ENCODE measurements around the gene IQSEC1. TPM values are rescaled to one million over a fixed set of nuclear protein-coding genes. Genes with fewer than 3 reads are reported as not detected.
A peak's percentile ranks its signal among the peaks of the same experiment; 100 is the strongest.

The IQSEC1 gene
- total RNA-seq, 1 donor from 2014 or later = 60.2 TPM

DNA sequence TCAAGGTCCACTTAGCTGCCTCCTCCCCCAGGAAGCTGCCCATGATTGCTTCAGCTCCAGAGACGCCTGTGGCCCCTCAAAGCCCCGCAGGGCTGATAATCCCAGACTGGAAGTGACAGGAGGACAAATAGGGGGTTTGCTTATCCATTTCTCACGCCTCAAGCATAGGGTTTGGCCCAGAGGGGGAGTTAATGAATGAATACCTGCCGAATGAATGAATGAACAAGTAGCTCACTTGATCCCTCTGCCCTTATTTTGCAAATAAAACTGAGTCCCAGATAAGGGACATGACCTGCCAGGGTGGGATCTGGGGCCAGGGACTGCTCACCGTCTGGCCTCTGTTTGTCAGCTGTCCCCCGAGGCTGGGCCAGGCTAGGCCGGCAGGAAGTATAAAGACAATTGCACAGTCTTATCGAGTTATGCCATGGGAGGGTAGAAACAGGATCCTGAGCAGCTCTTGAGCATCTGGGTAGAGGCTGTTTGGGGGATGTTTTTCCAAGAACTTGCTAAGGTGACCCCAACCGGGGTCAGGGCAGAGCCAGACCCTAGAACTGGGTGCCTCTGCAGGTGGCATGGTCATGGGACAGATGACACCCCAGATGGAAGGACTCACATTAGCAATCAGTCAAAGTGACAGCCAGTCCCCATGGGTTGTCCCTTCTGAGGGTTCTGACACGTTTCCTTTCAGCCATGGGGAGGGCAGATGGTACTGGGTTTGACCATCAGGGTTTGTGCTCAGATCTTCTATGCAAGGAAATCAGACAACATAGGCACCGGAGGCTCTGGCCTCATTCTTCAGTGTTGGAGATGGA is 45.0 kb downstream of the IQSEC1 start:
- no peak for DNase-seq

- no peak for DNase-seq
These were observed 46.1 kb downstream of the IQSEC1 start for GRCh38 chr3:13027154-13027553.

GRCh38 chr3:13026534-13026933 is 46.7 kb downstream of the IQSEC1 start:
- no peak for DNase-seq

GRCh38 chr3:13025778-13026518 is 47.3 kb downstream of the IQSEC1 start:
- DNase-seq = no peak

GRCh38 chr3:13025090-13025489 is 48.1 kb downstream of the IQSEC1 start:
- DNase-seq = no peak

DNA sequence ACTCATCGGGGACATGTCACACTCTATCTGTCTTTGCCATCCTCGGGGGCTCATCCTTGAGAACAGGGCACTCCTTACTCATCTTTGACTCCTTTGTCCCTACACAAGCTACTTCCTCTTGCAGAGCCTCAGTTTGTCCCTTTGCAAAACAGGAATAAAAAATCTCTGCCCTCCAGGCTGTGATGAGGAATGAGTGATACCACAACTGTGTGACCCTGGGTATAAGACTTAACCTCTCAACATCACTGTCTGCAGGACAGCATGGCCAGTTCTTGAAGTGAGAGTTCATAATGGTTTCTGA is 48.5 kb downstream of the IQSEC1 start:
- DNase-seq = no peak

GRCh38 chr3:13023971-13024764 is 49.1 kb downstream of the IQSEC1 start:
- DNase-seq = no peak

- DNase-seq = peak; percentile 86
These were observed 49.8 kb downstream of the IQSEC1 start for GRCh38 chr3:13023235-13023970.

GRCh38 chr3:13022348-13023234 is 50.6 kb downstream of the IQSEC1 start:
- peak; percentile 92 for DNase-seq

GRCh38 chr3:13021141-13022114 is 51.8 kb downstream of the IQSEC1 start:
- peak; percentile 68 for DNase-seq

GRCh38 chr3:13020159-13020750 is 53.0 kb downstream of the IQSEC1 start:
- DNase-seq = no peak

DNA sequence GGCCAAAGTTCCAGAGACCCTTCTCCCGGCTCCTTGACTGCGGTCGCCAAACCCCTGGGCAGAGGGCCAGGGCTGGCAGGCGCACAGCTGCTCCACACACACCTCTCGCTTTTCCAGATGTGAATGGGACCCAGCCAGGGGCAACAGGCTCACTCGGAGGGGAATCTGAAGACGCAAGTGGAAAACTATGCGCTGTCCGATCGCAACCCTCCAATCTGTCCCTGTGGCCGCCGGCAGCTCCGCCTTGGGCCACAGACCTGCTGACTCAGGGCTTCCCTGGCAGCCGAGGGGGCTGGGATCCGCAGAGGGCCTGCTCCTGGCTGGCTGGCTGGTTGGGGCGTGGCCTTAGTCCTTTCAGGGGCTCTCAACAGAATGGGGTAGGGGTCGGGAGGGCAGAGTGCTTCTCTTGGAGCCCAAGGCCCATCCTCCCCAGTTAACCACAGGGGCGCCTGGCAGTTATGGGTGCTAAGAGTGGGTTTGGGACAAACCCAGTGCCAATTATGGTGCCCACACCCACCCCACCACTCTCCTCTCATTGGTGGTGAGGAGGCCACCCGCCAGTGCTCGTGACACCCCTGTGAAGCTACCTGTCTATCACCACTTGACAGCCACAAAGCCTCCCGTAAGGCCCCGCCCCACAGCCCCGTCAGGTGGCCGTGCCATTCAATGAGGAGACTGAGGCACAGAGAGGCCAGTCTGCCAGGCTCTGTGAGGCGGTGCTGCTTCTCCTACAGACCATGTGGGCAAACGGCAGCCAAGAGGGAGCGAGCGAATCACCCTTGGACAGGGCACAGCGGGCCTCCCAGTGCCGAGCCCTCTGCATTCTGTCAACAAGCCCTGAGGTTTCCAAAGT is 53.8 kb downstream of the IQSEC1 start:
- DNase-seq = peak; percentile 87

DNA sequence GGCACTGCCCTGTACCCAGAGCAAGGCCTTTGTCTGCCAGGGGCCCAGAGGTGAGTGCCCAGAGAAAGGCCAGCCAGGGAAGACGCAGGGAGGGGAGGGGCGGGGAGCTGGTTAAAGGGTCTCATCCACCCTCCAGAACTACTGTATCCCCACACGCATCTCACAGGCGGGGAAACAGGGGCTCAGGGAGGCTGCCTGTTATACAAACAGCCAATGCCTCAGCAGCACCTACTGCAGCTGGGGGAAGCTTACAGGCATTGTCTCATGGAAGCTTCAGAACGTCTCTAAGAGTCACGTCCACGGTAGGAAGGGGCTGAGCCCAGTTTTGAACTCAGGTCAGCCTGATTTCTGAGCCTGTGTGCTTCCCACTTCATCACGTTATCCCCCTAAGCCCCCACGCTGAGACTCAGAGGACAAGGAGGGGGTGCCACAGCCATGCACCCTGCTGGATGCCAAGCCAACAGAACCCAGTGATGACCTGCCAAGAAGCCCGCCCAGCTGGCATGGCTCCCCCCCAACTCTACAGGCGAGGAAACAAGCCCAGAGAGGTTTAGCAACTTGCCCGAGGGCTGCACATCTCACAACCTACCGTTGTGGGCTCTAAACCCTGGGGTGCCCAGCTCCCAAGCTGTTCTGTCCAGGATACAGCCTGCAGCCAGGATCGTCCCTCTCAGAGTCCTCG is 54.5 kb downstream of the IQSEC1 start:
- no peak for DNase-seq

DNA sequence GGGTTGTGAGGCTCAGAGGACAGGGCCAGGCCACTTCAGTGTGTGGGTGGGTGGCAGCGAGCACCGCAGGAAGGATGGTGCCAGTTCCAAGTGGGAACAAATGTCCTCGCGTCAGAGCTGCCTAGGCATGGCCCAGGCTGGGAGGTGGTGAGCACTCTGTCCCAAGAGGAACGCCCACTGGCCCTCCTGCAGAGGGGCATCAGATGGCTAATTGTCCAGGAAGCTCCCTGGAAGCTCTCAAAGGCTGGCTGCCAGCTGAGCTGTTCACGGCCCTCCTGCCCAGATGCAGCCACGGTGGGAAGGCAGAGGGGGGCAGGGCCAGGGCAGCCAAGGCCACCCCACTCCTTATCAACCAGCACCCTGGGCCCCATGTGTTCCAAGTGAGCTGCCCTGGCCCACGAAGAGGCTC is 55.2 kb downstream of the IQSEC1 start:
- peak; percentile 48 for DNase-seq

- no peak for DNase-seq
These were observed 55.7 kb downstream of the IQSEC1 start for GRCh38 chr3:13017361-13018042.

DNA sequence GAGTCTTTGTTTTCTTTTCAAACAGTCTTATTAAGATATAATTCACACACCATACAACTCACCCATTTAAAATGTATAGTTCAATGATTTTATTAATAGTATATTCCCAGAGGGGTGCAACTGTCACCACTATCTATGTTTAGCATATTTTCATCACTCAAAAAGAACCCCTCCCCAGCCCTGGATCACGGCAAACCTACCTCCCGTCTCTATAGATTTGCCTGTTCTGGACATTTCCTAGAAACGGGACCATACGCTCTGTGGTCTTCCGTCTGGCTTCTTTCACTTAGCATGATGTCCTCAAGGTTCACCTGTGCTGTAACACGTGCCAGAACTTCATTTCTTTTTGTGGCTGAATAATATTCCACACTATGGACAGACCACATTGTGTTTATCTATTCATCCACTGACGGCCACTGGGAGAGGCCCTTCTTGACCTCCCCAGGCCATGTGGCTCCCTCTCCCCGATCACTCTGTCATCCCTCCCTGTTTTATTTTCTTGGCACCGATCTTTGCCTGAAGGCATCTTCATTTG is 56.4 kb downstream of the IQSEC1 start:
- no peak for DNase-seq

Measured in tongue (tissue), 2 donors.